Mucosa of descending colon (tissue), 3 donors: ENCODE measurements around the gene TPBGL. TPM values are rescaled to one million over a fixed set of nuclear protein-coding genes. Genes with fewer than 3 reads are reported as not detected.
A peak's percentile ranks its signal among the peaks of the same experiment; 100 is the strongest.

Source experiments
- ATAC-seq: fragments of 200-7000 bp; cut with Tn5 transposase; one replicate; pipeline ENCODE4 v1.9.1; 2020; ENCODE audit warnings: mild to moderate bottlenecking, moderate library complexity
- DNase-seq, 3 donors: peaks; one replicate each; pipeline ENCODE4 v3.0.0-alpha.2; 2020
- H3K36me3 ChIP-seq: fragments of 200-600 bp; one replicate; pipeline ENCODE4 v1.8.0; 2021; ENCODE audit warnings: low read depth, mild to moderate bottlenecking
- H3K4me1 ChIP-seq: fragments of 200-600 bp; one replicate; pipeline ENCODE4 v1.8.0; 2021; ENCODE audit warnings: low read depth, mild to moderate bottlenecking
- H3K4me3 ChIP-seq: fragments of 200-600 bp; one replicate; pipeline ENCODE4 v1.8.0; 2021; ENCODE audit warnings: mild to moderate bottlenecking
- H3K9me3 ChIP-seq: fragments of 200-600 bp; one replicate; pipeline ENCODE4 v1.8.0; 2021; ENCODE audit warnings: mild to moderate bottlenecking
- CTCF ChIP-seq: fragments of 200-600 bp; IDR thresholded peaks from one replicate; pipeline ENCODE4 v1.8.0; 2022; ENCODE audit warnings: antibody characterized with exemption, mild to moderate bottlenecking
- intact Hi-C, 2 donors: fragments of 100-400 bp; cut with DNase I in 1 of 2; cut with micrococcal nuclease in 1 of 2; formaldehyde crosslinking; loops; one replicate each; pipeline versions ENCODE4 v1.11.0 to v1.11.1; 2022; cut with DNase I, micrococcal nuclease
- total RNA-seq, 3 donors: library from RNA; stranded (reverse); fragmentation: NEBNext Ultra II Directional in 2 of 3; extraction: Animal tissue kit (Norgen Biotek cat#: 25700) in 2 of 3; gene quantifications; one replicate each; pipeline versions ENCODE4 v1.2.1 to v1.2.4, GENCODE V29; 2021 to 2023
- donor health status: DM: no; HTN: no; CAD: no; lungs with moderate emphysema.
- donor health status: DM: no; HTN: no; CAD: no.
- donor health status: DM: no; HTN: yes; CAD: no.

The TPBGL gene
- total RNA-seq, 3 donors from 2014 or later, result 0.17 to 0.57 TPM; not detected in 1

GRCh38 chr11:75229466-75229865 lies 11.1 kb upstream of the TPBGL start:
- no peak for TF ChIP-seq CTCF
- Histone ChIP-seq H3K36me3 (no peaks in the 10 kb centered on the region), H3K4me3 (no peak overlapping the region), H3K9me3 (no peaks in the 10 kb centered on the region), H3K4me1 (no peaks in the 10 kb centered on the region)
- no peak for ATAC-seq
- no peak for DNase-seq
- intact Hi-C loops, result loop anchor here in 1 of 2 donors (10.0 kb wide), 1 partner anchor 95 kb away; no protein-coding TSS in a partner anchor

DNA sequence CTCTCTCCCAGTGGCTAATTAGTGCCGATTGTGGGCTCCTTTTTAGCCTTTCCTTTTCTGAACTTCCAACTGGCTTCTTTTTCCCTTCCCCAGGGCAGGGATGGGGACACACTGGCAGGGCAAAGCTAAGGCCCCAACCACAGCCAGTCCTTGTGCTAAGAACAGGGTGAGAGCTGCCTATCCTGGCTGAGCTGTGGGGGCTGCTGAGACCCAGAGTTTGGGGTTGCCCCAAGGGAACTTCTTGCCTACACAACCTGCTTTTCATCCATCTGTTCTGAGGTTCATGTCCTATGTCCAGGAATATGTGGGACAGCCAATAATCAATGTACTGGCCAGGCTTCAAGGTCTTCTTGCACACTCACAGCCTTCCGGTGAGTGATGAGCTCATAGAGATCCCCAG lies 10.0 kb upstream of the TPBGL start:
- intact Hi-C loops, result no loop called here
- no peak overlapping the region for H3K4me3 ChIP-seq
- no peak for DNase-seq
- no peak for ATAC-seq
- TF ChIP-seq CTCF, result no peak
- H3K9me3 ChIP-seq, result no peaks in the 10 kb centered on the region
- H3K4me1 ChIP-seq, result no peaks in the 10 kb centered on the region
- no peaks in the 10 kb centered on the region for H3K36me3 ChIP-seq

DNA sequence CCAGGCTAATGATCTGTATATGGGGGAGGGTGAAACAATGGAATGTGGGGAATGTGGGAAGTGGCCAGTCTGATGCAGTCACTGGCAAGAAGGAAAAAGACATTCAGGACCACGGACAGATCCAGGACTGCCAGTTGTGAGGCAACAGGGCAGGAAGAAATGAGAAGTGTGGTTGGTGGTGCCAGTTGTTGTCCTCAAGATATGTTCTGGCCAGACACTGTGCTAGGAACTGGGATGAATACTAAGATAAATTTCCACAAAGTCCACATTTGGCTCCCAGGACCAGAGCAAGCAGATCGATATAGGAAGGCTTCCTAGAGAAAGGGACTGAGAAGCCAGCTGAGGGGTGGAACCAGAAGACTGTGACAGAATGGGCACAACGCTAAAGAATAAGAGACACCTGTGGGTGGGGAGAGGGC lies 6.8 kb upstream of the TPBGL start:
- intact Hi-C loops, result no loop called here
- Histone ChIP-seq H3K4me1 (no peaks in the 10 kb centered on the region), H3K9me3 (no peaks in the 10 kb centered on the region), H3K36me3 (no peaks in the 10 kb centered on the region), H3K4me3 (no peak overlapping the region)
- TF ChIP-seq CTCF, result no peak
- ATAC-seq, result no peak
- DNase-seq, result peak in 1 of 3 donors; percentile 74

- H3K36me3 ChIP-seq, result no peaks in the 10 kb centered on the region
- intact Hi-C loops, result no loop called here
- no peak overlapping the region for H3K4me3 ChIP-seq
- DNase-seq (no peak), ATAC-seq (no peak)
- H3K4me1 ChIP-seq, result peaks cover 8% of the 10 kb centered on the region
- TF ChIP-seq CTCF, result no peak
- no peaks in the 10 kb centered on the region for H3K9me3 ChIP-seq
Observed at GRCh38 chr11:75236062-75236461, 4.5 kb upstream of the TPBGL start.

DNA sequence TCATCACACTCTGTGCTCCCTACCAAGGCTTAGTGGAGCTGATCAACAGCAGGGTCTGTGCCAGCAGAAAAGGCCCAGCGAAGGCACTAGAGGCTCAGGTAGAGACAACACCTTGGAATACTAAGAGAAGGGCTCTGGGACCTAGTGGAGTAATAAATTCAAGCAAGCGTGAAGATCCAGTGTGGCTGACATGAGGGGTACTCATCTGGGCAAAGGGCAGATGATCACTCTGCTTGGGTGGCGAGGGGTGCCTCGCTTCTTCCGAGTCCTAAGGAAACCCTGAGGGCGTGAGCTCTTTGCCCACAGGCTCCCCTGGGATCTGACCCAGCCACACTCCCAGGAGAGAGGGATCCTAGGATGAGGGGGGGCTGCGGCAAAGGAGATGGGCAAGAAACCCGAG lies 3.5 kb upstream of the TPBGL start:
- no peaks in the 10 kb centered on the region for H3K36me3 ChIP-seq
- no peak for DNase-seq
- no peak for TF ChIP-seq CTCF
- H3K4me3 ChIP-seq, result no peak overlapping the region
- no peaks in the 10 kb centered on the region for H3K9me3 ChIP-seq
- H3K4me1 ChIP-seq, result peaks cover 9% of the 10 kb centered on the region
- intact Hi-C loops, result no loop called here
- ATAC-seq, result no peak
